GM12801 (cell line): ENCODE results near the gene CHCHD4.

ENCODE experiments used
- CTCF ChIP-seq: IDR thresholded peaks from one replicate; pipeline ENCODE4 v1.5.1; 2011; ENCODE audit warnings: control low read depth; ENCODE audit not compliant: insufficient read length; ENCODE audit errors: extremely low read depth

Gene CHCHD4

GRCh38 chr3:14077310-14077709, 47.4 kb downstream of the CHCHD4 start:
- TF ChIP-seq CTCF: no peak

GRCh38 chr3:14064910-14065309, 59.8 kb downstream of the CHCHD4 start:
- TF ChIP-seq CTCF: no peak

GRCh38 chr3:14063152-14063551, 61.5 kb downstream of the CHCHD4 start:
- no peak for TF ChIP-seq CTCF
